Adrenal gland (tissue), 12 donors: ENCODE data around the gene DNAH9. TPM values are rescaled to one million over a fixed set of nuclear protein-coding genes. Genes with fewer than 3 reads are reported as not detected.

Source experiments
- DNase-seq, 7 donors: peaks; one replicate each; pipeline ENCODE4 v3.0.0-alpha.2; 2019 to 2020
- H3K27ac ChIP-seq, 5 donors: fragments of 200-600 bp; sonication (generic) in 4 of 5; 1 replicate in 3 of 5; 2 replicates in 2 of 5; pipeline versions ENCODE4 v1.5.1 to v1.8.0; 2016 to 2020; ENCODE audit warnings: mild to moderate bottlenecking in 1 of 5
- H3K27me3 ChIP-seq: fragments of 200-600 bp; 2 replicates; pipeline ENCODE4 v1.8.0; 2021
- H3K36me3 ChIP-seq, 2 donors: fragments of 200-600 bp; replicated peaks in 1 of 2; 1 replicate in 1 of 2; 2 replicates in 1 of 2; pipeline versions ENCODE4 v1.5.1 to v1.8.0; 2018 to 2022
- H3K4me1 ChIP-seq, 2 donors: fragments of 200-600 bp; replicated peaks in 1 of 2; 1 replicate in 1 of 2; 2 replicates in 1 of 2; pipeline versions ENCODE4 v1.5.1 to v1.8.0; 2018 to 2021
- H3K4me3 ChIP-seq, 4 donors: fragments of 200-600 bp; sonication (generic) in 3 of 4; one replicate each; pipeline ENCODE4 v1.5.1; 2016 to 2018
- H3K9me3 ChIP-seq, 3 donors: fragments of 200-600 bp; sonication (generic) in 1 of 3; replicated peaks in 1 of 3; 1 replicate in 2 of 3; 2 replicates in 1 of 3; pipeline versions ENCODE4 v1.5.1 to v1.8.0; 2016 to 2021
- POLR2A ChIP-seq, 2 donors: fragments of 450-650 bp; IDR thresholded peaks; one replicate each; pipeline ENCODE4 v1.6.1; 2017; ENCODE audit warnings: antibody characterized with exemption in 2 of 2, mild to moderate bottlenecking in 2 of 2, moderate library complexity in 1 of 2
- WGBS, 4 donors: extraction: QIAGEN DNeasy Blood & Tissue Kit in 2 of 4; methylation state at CpG; one replicate each; pipeline versions ENCODE4 v1.1.5 to v1.1.7; 2013 to 2017; 5-methylcytosine and 5-hydroxymethylcytosine counted together
- intact Hi-C, 2 donors: fragments of 100-400 bp; cut with DNase I; formaldehyde crosslinking; loops; one replicate each; pipeline versions ENCODE4 v1.14.1 to v1.15.0; 2022 to 2023
- polyA plus RNA-seq, 3 donors: library from polyadenylated mRNA; stranded (reverse); fragments of 200-250 nt in 2 of 3; fragments of 350-450 nt in 1 of 3; fragmentation: Illumina TruSeq in 1 of 3; extraction: RNeasy Lipid Tissue Mini Kit (QIAGEN cat#74804) in 1 of 3; gene quantifications; one replicate each; pipeline ENCODE4 v1.2.3, GENCODE V29; 2013 to 2014
- total RNA-seq, 9 donors: library from RNA; depleted of rRNA in 4 of 9; stranded (reverse); fragments of >200 nt in 4 of 9; fragments of 120-200 nt in 1 of 9; fragmentation: NEBNext Ultra II Directional in 1 of 9; extraction: Animal tissue kit (Norgen Biotek cat#: 25700) in 1 of 9; gene quantifications; one replicate each; pipeline versions ENCODE4 v1.1.0 to v1.2.4, GENCODE V29; 2013 to 2023
- TF ChIP-seq, protein P1 (sequence below), 6 experiments: fragments of 450-650 bp in 4 of 6; fragments of 200-600 bp in 2 of 6; sonication (generic) in 1 of 6; IDR thresholded peaks; 1 replicate in 5 of 6; 2 replicates in 1 of 6; pipeline versions ENCODE4 v1.5.1 to v1.8.0; 2016 to 2021; ENCODE audit warnings: antibody characterized with exemption in 6 of 6, mild to moderate bottlenecking in 2 of 6, moderate library complexity in 1 of 6
- donor health status: healthy with polysubstance abuse.
- donor health status: Bipolar disorder and iron deficiency.
- donor health status: DM: yes; HTN: yes; CAD: no.
- donor health status: DM: no; HTN: no; CAD: no.
- donor health status: DM: no; HTN: no; CAD: no.
- donor health status: DM: yes; HTN: yes; CAD: no.

The DNAH9 gene
- total and polyA plus RNA-seq, 12 donors = 0.28 to 3.5 (median 1.2) TPM

- intact Hi-C loops = no loop called here
- Histone ChIP-seq H3K4me3 (no peak overlapping the region), H3K36me3 (no peaks in the 10 kb centered on the region), H3K27ac (no peak overlapping the region), H3K27me3 (no peaks in the 10 kb centered on the region), H3K4me1 (no peaks in the 10 kb centered on the region), H3K9me3 (no peaks in the 10 kb centered on the region)
- WGBS, 4 donors = 78 to 87% (median 85%) methylated on average over 6 to 7 of the region's 7 CpGs
- no peak for TF ChIP-seq POLR2A (IDR thresholded peaks at IDR 0.05)
- TF ChIP-seq, protein P1, sequence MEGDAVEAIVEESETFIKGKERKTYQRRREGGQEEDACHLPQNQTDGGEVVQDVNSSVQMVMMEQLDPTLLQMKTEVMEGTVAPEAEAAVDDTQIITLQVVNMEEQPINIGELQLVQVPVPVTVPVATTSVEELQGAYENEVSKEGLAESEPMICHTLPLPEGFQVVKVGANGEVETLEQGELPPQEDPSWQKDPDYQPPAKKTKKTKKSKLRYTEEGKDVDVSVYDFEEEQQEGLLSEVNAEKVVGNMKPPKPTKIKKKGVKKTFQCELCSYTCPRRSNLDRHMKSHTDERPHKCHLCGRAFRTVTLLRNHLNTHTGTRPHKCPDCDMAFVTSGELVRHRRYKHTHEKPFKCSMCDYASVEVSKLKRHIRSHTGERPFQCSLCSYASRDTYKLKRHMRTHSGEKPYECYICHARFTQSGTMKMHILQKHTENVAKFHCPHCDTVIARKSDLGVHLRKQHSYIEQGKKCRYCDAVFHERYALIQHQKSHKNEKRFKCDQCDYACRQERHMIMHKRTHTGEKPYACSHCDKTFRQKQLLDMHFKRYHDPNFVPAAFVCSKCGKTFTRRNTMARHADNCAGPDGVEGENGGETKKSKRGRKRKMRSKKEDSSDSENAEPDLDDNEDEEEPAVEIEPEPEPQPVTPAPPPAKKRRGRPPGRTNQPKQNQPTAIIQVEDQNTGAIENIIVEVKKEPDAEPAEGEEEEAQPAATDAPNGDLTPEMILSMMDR (IDR thresholded peaks at IDR 0.05) = no peak
- no peak for DNase-seq
Observed at GRCh38 chr17:11627301-11627940, 29.2 kb downstream of the DNAH9 start.

DNA sequence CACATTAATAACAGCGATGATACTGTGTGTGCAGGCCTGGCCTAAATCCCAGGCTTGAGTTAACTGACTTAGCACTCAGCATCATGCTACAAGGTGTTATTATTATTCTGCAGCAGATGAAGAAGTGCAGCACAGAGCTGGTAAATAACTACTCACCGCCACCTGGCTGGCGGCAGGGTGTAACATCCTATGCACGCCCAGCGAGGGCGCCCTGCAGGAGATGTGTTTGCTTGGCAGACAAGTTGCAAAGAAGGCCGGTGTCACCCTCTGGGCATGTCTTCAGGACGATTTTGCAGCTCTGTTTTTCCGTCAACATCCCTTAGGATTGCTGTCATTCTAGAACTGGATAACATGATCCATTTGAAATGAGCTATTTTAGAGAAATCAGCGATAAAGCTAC is 30.1 kb downstream of the DNAH9 start:
- no peaks in the 10 kb centered on the region for H3K4me1 ChIP-seq
- H3K36me3 ChIP-seq = no peaks in the 10 kb centered on the region
- no peak overlapping the region for H3K4me3 ChIP-seq
- 45 to 54% (median 49%) methylated on average over 10 of the region's 10 CpGs for WGBS, 4 donors
- intact Hi-C loops = no loop called here
- H3K9me3 ChIP-seq = no peaks in the 10 kb centered on the region
- H3K27me3 ChIP-seq = no peaks in the 10 kb centered on the region
- no peak for TF ChIP-seq POLR2A (IDR thresholded peaks at IDR 0.05)
- TF ChIP-seq, protein P1 (IDR thresholded peaks at IDR 0.05) = no peak
- no peak overlapping the region for H3K27ac ChIP-seq
- no peak for DNase-seq

- TF ChIP-seq, protein P1 (IDR thresholded peaks at IDR 0.05) = no peak
- no peak for TF ChIP-seq POLR2A (IDR thresholded peaks at IDR 0.05)
- no peak for DNase-seq
- Histone ChIP-seq H3K36me3 (no peaks in the 10 kb centered on the region), H3K4me3 (no peak overlapping the region), H3K4me1 (no peaks in the 10 kb centered on the region), H3K27me3 (no peaks in the 10 kb centered on the region), H3K9me3 (no peaks in the 10 kb centered on the region), H3K27ac (no peak overlapping the region)
- intact Hi-C loops = no loop called here
- WGBS, 4 donors = 80 to 82% (median 81%) methylated on average over 3 of the region's 3 CpGs
Observed at GRCh38 chr17:11628831-11629230, 30.6 kb downstream of the DNAH9 start.

DNA sequence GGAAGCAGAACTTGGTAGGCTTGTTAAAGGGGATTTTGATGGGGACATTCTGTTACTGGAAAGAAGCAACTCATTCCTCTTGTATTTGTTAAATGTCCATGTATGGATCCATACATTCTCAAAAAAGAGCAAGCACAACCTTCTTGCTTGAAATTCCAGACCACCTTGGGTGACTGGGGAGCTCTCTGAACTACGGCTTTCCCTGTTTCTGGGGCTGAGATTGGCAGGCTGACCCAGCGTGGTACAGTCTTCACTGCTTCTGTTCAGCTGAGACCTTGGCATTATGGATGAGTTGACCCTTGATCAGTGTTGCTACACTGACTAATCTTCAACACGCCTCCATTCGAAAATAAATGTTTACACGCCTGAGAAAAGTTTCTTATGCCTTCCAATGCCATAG is 38.5 kb downstream of the DNAH9 start:
- TF ChIP-seq POLR2A (IDR thresholded peaks at IDR 0.05) = no peak
- TF ChIP-seq, protein P1 (IDR thresholded peaks at IDR 0.05) = no peak
- H3K27me3 ChIP-seq = no peaks in the 10 kb centered on the region
- H3K4me3 ChIP-seq = no peak overlapping the region
- no peak for DNase-seq
- WGBS, 4 donors = 58 to 76% (median 75%) methylated on average over 5 of the region's 5 CpGs
- H3K4me1 ChIP-seq = no peaks in the 10 kb centered on the region
- intact Hi-C loops = no loop called here
- no peaks in the 10 kb centered on the region for H3K36me3 ChIP-seq
- no peak overlapping the region for H3K27ac ChIP-seq
- no peaks in the 10 kb centered on the region for H3K9me3 ChIP-seq
